BE2C (cell line): Measurements from ENCODE around the gene KCTD14.
"Not testable (repeated sequence)": the region's sequence is repeated elsewhere in the genome, so short reads cannot be mapped to it uniquely, and the experiment has no call there.

Experiments
- DNase-seq: peaks from one replicate; pipeline ENCODE4 v3.0.0-alpha.2; 2020
- H3K27me3 ChIP-seq: fragments of 250-450 bp; sonication (Bioruptor Pico); 2 replicates; pipeline ENCODE4 v1.5.1; 2020; ENCODE audit warnings: mild to moderate bottlenecking
- H3K36me3 ChIP-seq: fragments of 250-450 bp; sonication (Bioruptor Pico); 2 replicates; pipeline ENCODE4 v1.5.1; 2020; ENCODE audit warnings: mild to moderate bottlenecking
- H3K4me1 ChIP-seq: fragments of 250-450 bp; sonication (Bioruptor Pico); 2 replicates; pipeline ENCODE4 v1.5.1; 2020
- H3K4me3 ChIP-seq: 2 replicates; pipeline ENCODE4 v1.5.1; 2011; ENCODE audit warnings: low read depth, low read length
- H3K9me3 ChIP-seq: fragments of 250-450 bp; sonication (Bioruptor Pico); 2 replicates; pipeline ENCODE4 v1.5.1; 2020
- TF ChIP-seq, protein P1 (sequence below): IDR thresholded peaks from 2 replicates; pipeline ENCODE4 v1.5.1; 2012; ENCODE audit warnings: mild to moderate bottlenecking, low read depth, low read length

Gene KCTD14

DNA sequence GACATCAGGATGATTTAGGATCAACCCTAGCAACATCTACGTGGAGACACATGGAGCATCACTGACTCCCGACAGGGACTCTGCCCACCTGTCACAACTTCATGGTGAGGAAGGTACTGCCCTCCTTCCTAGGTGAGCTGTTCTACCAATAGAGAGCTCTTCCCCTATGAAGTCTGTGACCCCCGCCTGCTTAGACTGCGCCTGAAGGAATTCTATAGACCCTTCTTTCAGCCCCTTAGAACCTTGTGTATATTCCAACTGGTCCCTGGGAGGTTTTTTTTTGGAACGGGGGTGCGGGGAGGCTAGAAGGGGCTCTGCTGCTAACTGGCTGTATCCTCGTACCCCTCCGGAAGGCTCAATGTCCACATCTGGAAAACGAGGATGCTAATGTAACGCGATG lies 29.2 kb downstream of the KCTD14 start:
- H3K4me3 ChIP-seq: peak overlapping the region; percentile 83
- peaks cover 9% of the 10 kb centered on the region for H3K36me3 ChIP-seq
- H3K9me3 ChIP-seq: no peaks in the 10 kb centered on the region
- no peaks in the 10 kb centered on the region for H3K27me3 ChIP-seq
- no peaks in the 10 kb centered on the region for H3K4me1 ChIP-seq
- DNase-seq: no peak
- TF ChIP-seq, protein P1, sequence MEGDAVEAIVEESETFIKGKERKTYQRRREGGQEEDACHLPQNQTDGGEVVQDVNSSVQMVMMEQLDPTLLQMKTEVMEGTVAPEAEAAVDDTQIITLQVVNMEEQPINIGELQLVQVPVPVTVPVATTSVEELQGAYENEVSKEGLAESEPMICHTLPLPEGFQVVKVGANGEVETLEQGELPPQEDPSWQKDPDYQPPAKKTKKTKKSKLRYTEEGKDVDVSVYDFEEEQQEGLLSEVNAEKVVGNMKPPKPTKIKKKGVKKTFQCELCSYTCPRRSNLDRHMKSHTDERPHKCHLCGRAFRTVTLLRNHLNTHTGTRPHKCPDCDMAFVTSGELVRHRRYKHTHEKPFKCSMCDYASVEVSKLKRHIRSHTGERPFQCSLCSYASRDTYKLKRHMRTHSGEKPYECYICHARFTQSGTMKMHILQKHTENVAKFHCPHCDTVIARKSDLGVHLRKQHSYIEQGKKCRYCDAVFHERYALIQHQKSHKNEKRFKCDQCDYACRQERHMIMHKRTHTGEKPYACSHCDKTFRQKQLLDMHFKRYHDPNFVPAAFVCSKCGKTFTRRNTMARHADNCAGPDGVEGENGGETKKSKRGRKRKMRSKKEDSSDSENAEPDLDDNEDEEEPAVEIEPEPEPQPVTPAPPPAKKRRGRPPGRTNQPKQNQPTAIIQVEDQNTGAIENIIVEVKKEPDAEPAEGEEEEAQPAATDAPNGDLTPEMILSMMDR: no peak

- TF ChIP-seq, protein P1: no peak
- DNase-seq: no peak
- Histone ChIP-seq H3K36me3 (peaks cover 28% of the 10 kb centered on the region), H3K27me3 (no peaks in the 10 kb centered on the region), H3K4me3 (no peak overlapping the region), H3K4me1 (no peaks in the 10 kb centered on the region), H3K9me3 (no peaks in the 10 kb centered on the region)
These were observed 32.1 kb downstream of the KCTD14 start for GRCh38 chr11:77990981-77991380.

DNA sequence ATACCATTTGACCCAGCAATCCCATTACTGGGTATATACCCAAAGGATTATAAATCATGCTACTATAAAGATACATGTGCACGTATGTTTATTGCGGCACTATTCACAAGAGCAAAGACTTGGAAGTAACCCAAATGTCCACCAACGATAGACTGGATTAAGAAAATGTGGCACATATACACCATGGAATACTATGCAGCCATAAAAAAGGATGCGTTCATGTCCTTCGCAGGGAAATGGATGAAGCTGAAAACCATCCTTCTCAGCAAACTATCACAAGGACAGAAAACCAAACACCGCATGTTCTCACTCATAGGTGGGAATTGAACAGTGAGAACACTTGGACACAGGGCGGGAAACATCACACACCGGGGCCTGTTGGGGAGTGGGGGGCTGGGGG lies 36.6 kb downstream of the KCTD14 start:
- not testable (repeated sequence) for H3K27me3 ChIP-seq, H3K4me1 ChIP-seq, H3K4me3 ChIP-seq, DNase-seq, H3K9me3 ChIP-seq
- H3K36me3 ChIP-seq: peaks cover 32% of the 10 kb centered on the region

- H3K27me3 ChIP-seq: no peaks in the 10 kb centered on the region
- DNase-seq: no peak
- TF ChIP-seq, protein P1: no peak
- peaks cover 34% of the 10 kb centered on the region for H3K36me3 ChIP-seq
- H3K4me1 ChIP-seq: no peaks in the 10 kb centered on the region
- no peaks in the 10 kb centered on the region for H3K9me3 ChIP-seq
- no peak overlapping the region for H3K4me3 ChIP-seq
These were observed 41.6 kb downstream of the KCTD14 start for GRCh38 chr11:77981346-77981947.

DNA sequence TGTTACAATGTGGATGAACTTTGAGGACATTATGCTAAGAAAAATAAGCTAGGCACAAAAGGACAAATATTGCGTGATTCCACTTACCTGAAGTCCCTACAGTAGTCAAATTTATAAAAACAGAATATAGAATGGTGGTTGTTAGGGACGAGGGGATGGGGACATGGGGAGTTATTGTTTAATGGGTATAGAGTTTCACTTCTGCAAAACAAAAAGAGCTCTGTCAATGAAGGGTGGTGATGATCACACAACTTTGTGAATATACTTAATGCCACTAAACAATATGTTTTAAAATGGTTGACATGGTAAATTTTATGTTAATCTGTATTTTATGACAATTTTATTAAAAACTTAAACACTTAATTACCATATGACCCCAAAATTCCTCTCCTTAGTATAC lies 54.7 kb downstream of the KCTD14 start:
- TF ChIP-seq, protein P1: no peak
- Histone ChIP-seq H3K27me3 (no peaks in the 10 kb centered on the region), H3K4me1 (no peaks in the 10 kb centered on the region), H3K4me3 (no peak overlapping the region), H3K36me3 (no peaks in the 10 kb centered on the region), H3K9me3 (no peaks in the 10 kb centered on the region)
- no peak for DNase-seq

DNA sequence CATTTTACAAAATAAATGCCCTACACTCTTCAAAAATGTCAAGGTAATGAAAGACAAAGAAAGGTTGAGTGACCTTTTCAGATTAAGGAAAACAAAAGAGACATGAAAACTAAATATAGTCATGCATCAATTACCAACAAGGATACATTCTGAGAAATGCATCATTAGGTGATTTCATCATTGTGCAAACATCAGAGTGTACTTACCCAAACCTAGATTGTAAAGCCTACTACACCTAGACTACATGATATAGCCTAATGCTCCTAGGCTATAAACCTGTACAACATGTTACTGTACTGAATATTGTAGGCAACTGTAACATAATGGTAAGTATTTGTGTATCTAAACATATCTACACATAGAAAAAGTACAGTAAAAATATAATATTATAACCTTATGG lies 55.3 kb downstream of the KCTD14 start:
- TF ChIP-seq, protein P1: no peak
- Histone ChIP-seq H3K9me3 (no peaks in the 10 kb centered on the region), H3K4me3 (no peak overlapping the region), H3K36me3 (no peaks in the 10 kb centered on the region), H3K27me3 (no peaks in the 10 kb centered on the region), H3K4me1 (no peaks in the 10 kb centered on the region)
- DNase-seq: no peak

GRCh38 chr11:77967121-77967520 lies 56.0 kb downstream of the KCTD14 start:
- Histone ChIP-seq H3K27me3 (no peaks in the 10 kb centered on the region), H3K36me3 (no peaks in the 10 kb centered on the region), H3K4me3 (no peak overlapping the region), H3K4me1 (no peaks in the 10 kb centered on the region), H3K9me3 (no peaks in the 10 kb centered on the region)
- TF ChIP-seq, protein P1: no peak
- no peak for DNase-seq
